Activated T-cell treated with anti-CD3 and anti-CD28 coated beads for 4 hours (primary cell): Measurements from ENCODE around the gene CDH15.

Source experiments
- DNase-seq: peaks from one replicate; pipeline ENCODE4 v3.0.0-alpha.2; 2020

Gene CDH15

GRCh38 chr16:89141884-89142267 is 29.7 kb upstream of the CDH15 start:
- no peak for DNase-seq

GRCh38 chr16:89142474-89143195 is 28.9 kb upstream of the CDH15 start:
- DNase-seq: no peak

GRCh38 chr16:89143201-89143741 is 28.3 kb upstream of the CDH15 start:
- no peak for DNase-seq

- DNase-seq: no peak
Measured at GRCh38 chr16:89143911-89144675, 27.5 kb upstream of the CDH15 start.

- DNase-seq: no peak
Measured at GRCh38 chr16:89144681-89145080, 26.9 kb upstream of the CDH15 start.

GRCh38 chr16:89145406-89146161 is 26.0 kb upstream of the CDH15 start:
- DNase-seq: no peak

GRCh38 chr16:89146211-89147005 is 25.1 kb upstream of the CDH15 start:
- DNase-seq: no peak

GRCh38 chr16:89147085-89147817 is 24.3 kb upstream of the CDH15 start:
- no peak for DNase-seq

- no peak for DNase-seq
Measured at GRCh38 chr16:89149386-89149785, 22.2 kb upstream of the CDH15 start.

GRCh38 chr16:89150090-89150835 is 21.3 kb upstream of the CDH15 start:
- DNase-seq: no peak

GRCh38 chr16:89150981-89151380 is 20.6 kb upstream of the CDH15 start:
- DNase-seq: no peak

GRCh38 chr16:89152831-89153700 is 18.5 kb upstream of the CDH15 start:
- no peak for DNase-seq

- DNase-seq: no peak
Measured at GRCh38 chr16:89153848-89154271, 17.7 kb upstream of the CDH15 start.

GRCh38 chr16:89154390-89155183 is 17.0 kb upstream of the CDH15 start:
- DNase-seq: no peak

GRCh38 chr16:89155184-89155679 is 16.3 kb upstream of the CDH15 start:
- no peak for DNase-seq

- DNase-seq: no peak
Measured at GRCh38 chr16:89155851-89156739, 15.5 kb upstream of the CDH15 start.

- DNase-seq: no peak
Measured at GRCh38 chr16:89156740-89157645, 14.6 kb upstream of the CDH15 start.
